H1 (cell line): Measurements from ENCODE around the gene TATDN2. TPM values are rescaled to one million over a fixed set of nuclear protein-coding genes. Genes with fewer than 3 reads are reported as not detected.

ENCODE experiments used
- CHD7 ChIP-seq: fragments of 300-600 bp; sonication (generic); IDR thresholded peaks from 2 replicates; pipeline ENCODE4 v1.7.1; 2012; ENCODE audit warnings: low read length, moderate library complexity, mild to moderate bottlenecking, inconsistent platforms; ENCODE audit not compliant: insufficient replicate concordance
- JUND ChIP-seq: IDR thresholded peaks from 2 replicates; pipeline ENCODE4 v1.6.1; 2011; ENCODE audit warnings: mild to moderate bottlenecking, improper control_type of control experiment, low read length
- NANOG ChIP-seq: IDR thresholded peaks from 2 replicates; pipeline ENCODE4 v1.6.1; 2011; ENCODE audit warnings: low read length, low read depth, mild to moderate bottlenecking, inconsistent platforms; ENCODE audit not compliant: insufficient read depth, poor library complexity, severe bottlenecking
- RBBP5 ChIP-seq: IDR thresholded peaks from 2 replicates; pipeline ENCODE4 v1.7.1; 2012; ENCODE audit warnings: low read depth, mild to moderate bottlenecking, inconsistent platforms, low read length, moderate library complexity, borderline replicate concordance
- SIRT6 ChIP-seq: IDR thresholded peaks from one replicate; pipeline ENCODE4 v1.7.1; 2012; ENCODE audit warnings: low read length, inconsistent platforms
- USF2 ChIP-seq: IDR thresholded peaks from 2 replicates; pipeline ENCODE4 v1.6.1; 2011; ENCODE audit warnings: low read length, improper control_type of control experiment
- polyA plus RNA-seq, 7 experiments: library from polyadenylated mRNA; depleted of rRNA in 3 of 7; stranded (reverse) in 5 of 7; unstranded in 2 of 7; fragments of >200 nt in 5 of 7; fragments of 200-250 nt in 2 of 7; gene quantifications; 1 replicate in 5 of 7; 2 replicates in 1 of 7; 4 replicates in 1 of 7; pipeline versions ENCODE4 v1.2.1 to v1.2.3, GENCODE V29; 2011 to 2013; ENCODE audit warnings: missing spikeins in 2 of 7, mixed read lengths in 2 of 7
- total RNA-seq: library from RNA; stranded (reverse); fragmentation: NEBNext Ultra II Directional; extraction: Animal tissue kit (Norgen Biotek cat#: 25700); gene quantifications from 2 replicates; pipeline ENCODE4 v1.2.1, GENCODE V29; 2021

TATDN2 gene
- total and polyA plus RNA-seq, 2 of the 8 experiments (the other 6 are each of a cell fraction or from before 2014, with no cell fraction given), result 12.1 to 34.8 TPM

GRCh38 chr3:10286133-10286524, 37.9 kb downstream of the TATDN2 start (continued):
- no peak for TF ChIP-seq CHD7
- TF ChIP-seq JUND, result no peak
- TF ChIP-seq SIRT6, result no peak
- TF ChIP-seq USF2, result no peak
- no peak for TF ChIP-seq RBBP5
- no peak for TF ChIP-seq NANOG
